SW 1271 (cell line): ENCODE results near the gene QRICH1.

Source experiments
- DNase-seq, 2 experiments: peaks; one replicate each; lab custom pipeline; 2025; lab: John Stamatoyannopoulos, UW

The QRICH1 gene

DNA sequence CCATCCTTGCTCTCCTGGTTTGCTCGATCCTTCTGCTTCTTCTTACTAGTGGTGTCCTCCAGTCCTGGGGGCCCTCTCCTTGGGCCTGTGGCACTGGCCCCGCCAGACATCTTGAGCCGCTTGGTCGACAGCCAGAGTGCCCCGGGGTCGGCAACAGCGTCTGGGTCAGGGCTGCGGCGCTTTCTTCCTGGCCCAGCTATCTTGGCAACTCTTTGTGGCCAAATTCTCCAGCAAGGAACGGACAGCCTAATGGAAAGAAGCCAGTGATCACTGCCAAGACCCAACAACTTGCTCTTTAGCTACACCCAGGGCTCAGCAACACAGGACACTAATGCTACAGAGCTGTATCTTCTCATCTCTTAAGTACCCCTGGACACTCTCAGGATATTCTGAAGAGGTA lies 25.2 kb upstream of the QRICH1 start:
- DNase-seq = no peak

DNA sequence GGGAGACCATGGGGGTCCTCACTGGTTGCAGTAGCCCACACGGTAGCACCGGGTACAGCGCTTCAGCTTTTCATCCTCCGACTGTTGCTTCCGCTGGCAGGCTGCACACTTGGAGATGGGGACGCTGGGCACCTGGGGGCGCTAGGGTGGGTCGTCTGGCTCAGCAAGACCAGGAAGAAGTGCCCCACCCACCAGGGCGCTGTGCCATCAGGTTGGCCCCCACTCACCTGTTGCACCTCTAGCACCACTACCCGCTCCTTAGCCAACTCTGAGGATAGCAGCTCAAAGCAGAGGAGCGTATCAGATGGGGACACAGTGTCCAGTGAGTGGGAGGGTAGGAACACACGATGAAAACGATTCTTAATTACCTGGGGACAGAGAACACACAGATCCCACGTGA lies 18.4 kb upstream of the QRICH1 start:
- DNase-seq = no peak

DNA sequence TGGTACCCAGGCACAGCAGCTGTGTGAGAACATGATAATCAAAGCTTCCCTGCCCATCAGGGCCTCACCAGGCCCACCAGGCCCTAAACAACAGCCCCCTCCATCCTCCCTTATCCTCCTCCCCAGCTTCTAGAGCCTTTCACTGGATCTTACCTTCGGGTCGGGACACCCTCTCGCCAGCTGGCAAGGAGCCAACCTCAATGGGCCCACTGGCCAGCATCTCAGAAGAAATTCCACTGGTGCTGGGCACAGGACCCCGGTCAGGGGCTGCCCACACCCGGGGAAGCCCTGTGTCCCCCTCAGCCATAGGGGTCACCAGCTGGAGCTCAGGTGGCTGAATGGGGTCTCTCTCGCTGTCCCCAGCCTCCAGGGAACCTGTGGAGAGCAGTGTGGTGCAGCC lies 17.5 kb upstream of the QRICH1 start:
- no peak for DNase-seq

DNA sequence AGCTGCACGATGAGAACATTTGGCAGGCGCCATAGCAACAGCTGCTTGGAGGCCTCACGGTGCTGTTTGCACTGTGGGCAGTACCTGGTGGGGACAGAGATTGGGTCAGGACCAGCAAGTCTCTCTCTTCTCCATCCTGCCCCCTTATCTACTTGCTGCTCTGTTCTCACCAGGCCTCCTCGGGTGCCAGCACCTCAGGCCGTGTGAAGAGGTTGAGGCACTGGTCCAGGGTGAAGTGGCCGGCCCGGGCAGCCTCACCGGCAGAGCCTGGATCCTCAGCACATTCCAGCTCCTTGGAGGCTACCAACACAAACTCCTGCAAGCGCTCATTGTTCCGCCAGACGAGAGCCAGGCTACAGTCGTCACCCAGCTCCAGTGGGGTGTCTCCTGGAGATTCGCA lies 16.9 kb upstream of the QRICH1 start:
- no peak for DNase-seq

DNA sequence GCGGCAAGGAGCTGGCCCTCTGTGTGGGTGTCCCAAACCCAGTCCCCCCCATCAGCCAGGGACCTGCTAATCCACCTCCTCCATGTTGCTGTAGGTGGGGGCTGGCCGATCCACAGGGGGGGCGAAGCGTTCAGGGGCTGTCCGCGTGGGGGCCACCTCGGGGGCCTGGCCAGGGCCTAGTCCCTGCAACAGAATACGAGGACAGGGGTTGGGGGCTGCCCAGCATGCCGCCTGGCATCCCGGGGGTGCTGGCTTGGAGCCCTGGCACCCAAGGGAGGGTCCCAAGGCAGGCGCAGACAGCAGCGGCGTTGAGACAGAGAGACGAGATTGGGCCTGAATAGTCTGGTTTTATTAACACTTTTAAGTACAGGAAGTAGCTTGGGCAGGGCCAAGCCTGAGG lies 14.5 kb upstream of the QRICH1 start:
- DNase-seq = no peak

DNA sequence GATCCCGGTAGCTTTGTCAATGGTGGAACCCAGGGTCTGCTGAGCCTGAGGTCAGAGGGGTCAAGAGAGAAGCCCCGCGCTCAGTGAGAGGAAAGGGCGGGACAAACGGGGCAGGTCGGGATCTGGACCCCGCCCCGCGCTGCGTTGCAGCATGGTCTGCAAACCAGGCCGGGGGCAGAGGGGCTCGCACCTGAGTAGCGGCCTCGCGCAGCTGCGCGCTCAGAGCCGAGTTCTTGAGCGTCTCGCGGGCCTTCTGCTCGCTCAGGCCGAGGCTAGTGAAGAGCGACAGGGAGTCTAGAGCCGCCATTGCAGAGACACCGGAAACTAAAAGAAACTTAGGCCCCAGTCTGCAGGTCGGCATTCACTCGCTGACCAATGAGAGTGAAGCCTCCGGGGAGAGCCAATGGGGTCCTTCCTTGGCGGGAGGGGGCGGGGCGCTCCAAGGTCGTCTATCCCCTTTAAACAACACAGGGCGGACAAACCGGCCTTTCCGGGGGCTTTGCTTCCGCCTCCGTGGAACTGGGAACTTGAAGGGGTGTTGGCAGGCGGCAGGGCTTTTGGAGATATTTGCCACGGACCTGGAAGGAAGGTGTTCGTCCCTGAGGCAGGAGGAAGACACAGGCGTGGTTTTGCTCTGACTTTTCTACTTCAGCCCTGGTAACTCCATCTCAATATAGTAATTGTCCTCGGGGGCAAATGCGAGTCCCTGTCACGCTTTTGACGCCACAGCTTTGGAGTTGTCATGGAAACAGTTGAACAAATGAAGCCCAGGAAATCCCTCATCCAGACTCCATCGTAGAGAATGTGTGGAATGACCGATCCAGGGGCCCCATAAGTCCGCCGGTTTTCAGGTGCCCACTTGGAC lies 10.8 kb upstream of the QRICH1 start, which contains the start of gene QARS1:
Gene QARS1 (minus strand): TSS at position 331 of the 865 bp plus-strand sequence. CDS start 24 bp downstream, at position 307.
- DNase-seq = peak; percentile 73 to 85

DNA sequence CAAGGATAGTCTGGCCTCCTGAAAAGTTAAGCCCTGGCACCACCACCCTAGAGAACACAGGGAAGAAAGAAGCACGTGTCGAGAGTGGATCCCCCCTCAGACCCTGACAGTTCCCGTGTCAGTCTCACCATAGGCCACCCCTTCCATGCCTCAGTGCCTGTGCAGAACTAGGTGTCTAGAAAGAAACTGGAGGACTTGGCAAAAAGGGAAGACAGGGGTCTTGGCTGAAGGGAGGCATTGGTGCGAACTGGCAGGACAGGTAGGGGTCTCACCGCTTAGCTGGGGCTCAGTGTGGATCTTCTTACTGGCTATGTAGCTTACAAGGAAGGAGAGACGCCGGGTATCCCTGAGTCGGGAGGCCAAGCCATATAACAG lies 10.2 kb upstream of the QRICH1 start:
- DNase-seq = no peak

DNA sequence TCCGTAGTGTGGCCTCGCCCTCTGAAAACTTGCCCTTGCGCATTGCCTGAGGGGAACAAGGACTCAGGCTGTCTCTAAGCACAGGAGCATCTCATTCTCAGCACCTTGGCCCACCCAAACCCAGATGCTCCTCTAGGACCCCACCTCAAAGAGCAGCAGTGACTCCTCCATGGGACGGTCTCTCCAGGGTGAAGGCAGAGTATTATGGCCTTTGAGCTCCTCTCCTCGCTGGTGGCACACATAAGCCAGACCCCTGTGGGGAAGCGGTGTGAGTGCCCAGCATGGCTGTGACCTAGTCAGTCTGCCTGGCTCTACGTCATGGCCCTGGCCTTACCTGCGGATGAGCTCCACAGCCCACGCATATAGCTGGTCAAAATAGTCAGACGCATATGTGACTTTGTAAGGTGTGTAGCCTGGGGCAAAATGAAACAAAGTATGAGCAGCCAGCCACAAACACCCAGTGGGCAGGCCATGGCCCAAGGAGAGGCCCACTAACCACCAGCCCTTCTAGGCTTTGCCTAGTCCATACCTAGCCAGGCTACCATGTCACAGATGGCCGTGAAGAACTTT lies 6.3 kb upstream of the QRICH1 start:
- no peak for DNase-seq

DNA sequence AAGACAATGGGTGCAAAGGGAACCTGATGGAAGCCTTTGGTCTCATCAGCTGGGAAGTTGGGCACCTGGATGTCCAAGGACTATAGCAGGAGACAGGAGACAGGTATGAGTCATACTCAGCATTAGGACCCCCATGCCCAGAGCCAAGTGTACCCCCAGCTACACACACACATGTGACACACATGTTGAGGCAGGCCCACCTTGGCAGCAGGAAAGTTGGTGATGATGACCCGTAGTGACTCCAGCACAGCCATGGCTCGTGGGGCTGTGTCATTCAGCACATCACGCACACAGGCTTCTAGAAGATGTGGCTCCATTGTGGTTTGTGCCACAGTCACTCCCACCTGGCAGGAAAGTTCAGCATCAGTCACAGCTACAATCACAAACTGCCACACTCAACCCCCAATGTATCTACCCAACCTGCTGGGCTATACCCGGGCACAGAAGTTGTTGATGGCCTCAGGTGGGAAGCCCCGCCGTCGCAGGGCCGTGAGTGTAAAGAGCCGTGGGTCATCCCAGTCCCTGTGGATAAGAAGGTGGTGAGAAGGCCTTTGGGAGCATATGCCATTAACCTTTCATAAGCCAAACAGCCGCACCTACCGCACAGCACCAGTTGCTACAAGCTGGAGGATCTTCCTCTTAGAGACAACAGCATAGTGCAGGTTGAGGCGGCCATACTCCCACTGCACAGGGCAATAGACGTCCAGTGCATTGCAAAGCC lies 5.2 kb upstream of the QRICH1 start:
- DNase-seq = no peak

DNA sequence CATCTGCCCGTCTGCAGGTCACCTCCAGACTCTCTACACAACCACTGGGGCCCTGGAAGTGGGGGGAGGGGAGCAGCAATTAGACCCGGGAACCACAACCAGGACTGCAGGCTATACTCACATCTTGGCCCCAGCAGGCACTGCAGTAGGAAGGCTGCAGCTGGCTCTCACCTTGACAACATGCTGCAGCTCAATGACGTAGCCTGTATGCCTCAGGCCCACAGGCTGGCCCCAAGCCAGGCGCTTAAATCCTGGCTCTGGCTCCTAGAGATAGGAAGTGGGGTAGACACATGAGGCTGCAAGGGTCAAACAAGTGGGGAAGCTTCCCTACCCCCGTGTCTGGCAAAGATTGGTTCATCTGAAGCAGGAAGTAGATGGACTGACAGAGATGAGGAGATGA lies 4.6 kb upstream of the QRICH1 start:
- DNase-seq = no peak

DNA sequence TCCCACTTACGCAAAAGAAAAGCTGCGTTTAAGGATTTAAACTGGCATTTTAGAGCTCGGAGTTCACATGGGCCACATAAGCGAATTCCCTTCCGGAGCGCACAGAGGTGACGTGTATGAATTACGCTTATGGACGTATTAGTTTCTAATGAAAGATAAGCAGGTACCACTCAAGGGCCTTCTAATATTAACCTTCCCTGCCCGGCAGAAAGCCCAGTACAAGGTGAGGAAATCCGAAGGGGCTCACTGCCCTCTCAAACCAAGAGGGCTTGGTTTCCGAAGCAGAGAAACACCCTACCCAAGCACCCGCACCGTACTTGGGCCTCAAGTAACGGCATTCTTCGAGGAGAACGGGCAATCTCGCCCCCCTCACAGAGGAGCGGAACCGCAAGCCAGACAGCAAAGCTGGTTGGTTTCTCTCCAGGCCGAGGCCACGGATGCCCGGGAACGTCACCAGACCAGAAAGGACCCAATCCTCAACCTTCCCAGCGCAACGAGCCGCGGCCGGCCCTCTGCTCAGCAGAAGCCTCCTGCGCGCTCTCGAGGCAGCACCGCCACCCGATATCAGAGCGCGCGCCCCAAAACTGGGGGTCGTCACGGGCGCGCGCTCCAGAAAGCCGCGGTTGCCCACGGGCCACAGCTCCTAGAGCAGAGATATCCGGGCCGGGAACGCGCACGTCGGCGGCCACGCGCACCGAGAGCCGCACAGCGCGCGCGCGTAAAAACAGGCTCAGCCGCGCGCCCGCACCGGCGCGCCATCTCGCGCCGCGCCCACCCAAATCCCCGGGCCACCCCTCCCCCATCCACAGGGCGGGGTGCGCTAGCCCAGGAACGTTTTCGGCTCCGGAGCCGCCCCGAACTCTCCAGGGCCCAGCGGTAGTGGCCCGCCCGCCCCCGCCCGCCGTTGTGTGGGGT lies 676 bp downstream of the QRICH1 start:
- peak; percentile 29 to 74 for DNase-seq

DNA sequence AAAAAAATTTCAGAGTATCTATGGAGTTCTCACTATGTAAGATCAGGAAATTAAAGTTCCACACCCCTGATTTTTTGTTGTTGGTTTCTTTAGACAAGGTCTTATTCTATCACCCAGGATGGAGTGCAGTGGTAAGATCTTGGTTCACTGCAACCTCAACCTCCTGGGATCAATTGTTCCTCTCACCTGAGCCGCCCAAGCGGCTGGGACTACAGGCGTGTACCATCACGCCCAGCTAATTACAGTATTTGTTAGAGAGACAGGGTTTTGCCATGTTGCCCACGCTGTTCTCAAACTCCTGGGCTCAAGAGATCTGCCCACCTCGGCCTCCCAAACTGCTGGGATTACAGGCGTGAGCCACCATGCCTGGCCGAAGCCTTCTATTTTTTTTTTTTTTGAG lies 12.4 kb downstream of the QRICH1 start:
- DNase-seq = no peak

DNA sequence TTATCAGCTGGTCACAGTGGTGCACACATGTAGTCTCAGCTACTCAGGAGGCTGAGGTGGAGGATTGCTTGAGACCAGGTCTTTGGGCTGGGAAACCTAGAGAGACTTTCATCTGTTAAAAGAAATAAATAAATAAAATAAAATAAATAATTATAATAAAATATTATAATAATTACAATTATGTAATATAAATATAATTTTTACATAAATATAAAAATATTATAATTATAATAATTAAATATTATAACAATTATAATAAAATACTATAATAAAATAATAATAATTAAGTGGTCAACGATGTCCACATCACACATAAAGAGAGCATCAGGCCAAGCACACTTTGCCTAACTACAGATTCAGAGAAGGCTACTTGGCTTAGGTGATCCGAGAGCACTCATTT lies 14.6 kb downstream of the QRICH1 start:
- no peak for DNase-seq

DNA sequence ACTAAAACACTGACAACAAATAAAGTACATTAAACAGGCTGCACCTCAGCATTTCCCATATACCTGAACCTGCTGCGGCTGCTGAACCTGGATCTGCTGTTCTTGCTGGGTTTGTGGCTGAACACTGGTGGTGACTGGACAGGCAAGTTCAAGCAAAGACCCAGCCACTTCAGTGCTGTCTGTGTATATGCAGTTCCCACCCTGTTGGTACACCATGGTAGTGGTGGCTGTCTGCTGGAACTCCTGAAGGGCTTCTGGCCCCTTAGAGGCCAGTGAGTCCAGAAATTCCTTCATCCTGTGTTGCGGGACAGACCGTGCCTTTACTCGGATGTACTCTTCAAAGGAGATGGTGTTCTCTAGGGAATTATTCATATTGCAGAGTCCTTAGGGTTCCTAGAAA lies 17.2 kb downstream of the QRICH1 start:
- no peak for DNase-seq

DNA sequence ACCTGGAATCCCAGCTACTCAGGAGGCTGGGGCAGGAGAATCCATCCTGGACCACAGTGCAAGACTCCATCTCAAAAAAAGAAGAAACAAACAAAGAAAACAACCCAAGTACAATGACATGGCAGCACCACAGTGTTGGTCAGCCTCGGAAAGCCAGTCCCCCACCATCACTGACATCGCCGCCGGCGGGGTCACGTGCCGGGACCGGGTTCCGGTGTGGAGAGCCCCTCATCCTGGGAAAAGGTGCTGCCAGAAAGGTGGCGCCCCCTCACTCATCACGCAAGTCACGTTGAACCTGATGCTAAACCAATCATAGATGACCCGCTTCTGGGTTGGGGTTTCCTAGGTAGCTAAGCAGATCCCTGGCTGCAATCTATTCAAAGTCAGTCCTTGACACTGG lies 17.8 kb downstream of the QRICH1 start:
- DNase-seq = no peak

DNA sequence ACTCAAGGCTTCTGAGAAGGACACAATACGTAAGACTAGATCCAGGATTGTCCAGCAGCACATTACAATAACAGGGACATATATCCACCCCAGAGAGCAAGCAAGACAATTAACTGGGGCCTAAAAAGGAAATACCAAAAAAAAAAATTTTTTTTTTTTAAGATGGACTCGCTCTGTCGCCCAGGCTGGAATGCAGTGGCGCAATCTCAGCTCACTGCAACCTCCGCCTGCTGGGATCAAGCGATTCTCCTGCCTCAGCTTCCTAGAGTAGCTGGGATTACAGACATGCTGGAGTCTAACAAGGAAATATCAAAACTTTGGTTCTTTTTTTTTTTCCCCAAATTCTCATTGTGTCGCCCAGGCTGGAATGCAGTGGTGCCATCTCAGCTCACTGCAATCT lies 35.9 kb downstream of the QRICH1 start:
- no peak for DNase-seq

DNA sequence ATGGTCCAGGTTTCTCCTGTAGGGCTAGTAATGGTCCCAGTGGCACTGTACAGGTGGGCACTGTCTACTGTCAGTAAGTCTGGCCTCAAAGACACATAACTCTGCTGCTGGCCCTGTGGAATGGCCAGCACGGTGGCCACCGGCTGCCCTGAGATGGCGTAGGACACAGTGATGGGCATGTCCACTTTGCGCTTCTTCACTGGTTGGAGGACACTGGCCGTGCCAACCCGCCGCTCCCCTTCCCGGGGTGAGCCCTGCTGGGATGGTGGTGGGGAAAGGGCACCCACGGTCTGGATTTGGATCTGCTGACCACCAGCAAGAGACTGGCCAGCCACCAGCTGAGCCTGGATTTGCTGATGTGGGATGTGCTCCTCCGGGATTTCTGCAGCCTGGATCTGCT lies 36.6 kb downstream of the QRICH1 start:
- DNase-seq = no peak

DNA sequence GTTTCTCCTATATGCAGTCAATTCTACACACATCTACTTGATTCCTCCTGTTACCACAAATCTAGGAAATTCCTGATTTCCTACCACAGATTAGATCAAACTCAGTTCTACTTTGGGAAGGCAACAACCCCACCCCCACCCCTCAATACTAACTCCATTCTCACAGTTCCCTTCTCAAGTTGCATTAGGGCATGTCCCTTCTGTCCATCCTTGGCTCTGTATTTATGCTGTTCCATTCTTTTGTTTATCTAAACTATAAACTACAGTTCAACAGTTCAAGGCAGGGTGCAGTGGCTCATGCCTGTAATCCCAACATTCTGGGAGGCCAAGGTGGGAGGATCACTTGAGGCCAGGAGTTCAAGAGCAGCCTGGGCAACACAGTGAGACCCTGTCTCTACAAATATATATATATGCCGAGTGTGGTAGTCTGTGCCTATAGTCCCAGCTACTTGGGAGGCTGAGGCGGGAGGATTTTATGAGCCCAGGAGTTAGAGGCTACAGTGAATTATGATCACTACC lies 39.5 kb downstream of the QRICH1 start:
- no peak for DNase-seq

DNA sequence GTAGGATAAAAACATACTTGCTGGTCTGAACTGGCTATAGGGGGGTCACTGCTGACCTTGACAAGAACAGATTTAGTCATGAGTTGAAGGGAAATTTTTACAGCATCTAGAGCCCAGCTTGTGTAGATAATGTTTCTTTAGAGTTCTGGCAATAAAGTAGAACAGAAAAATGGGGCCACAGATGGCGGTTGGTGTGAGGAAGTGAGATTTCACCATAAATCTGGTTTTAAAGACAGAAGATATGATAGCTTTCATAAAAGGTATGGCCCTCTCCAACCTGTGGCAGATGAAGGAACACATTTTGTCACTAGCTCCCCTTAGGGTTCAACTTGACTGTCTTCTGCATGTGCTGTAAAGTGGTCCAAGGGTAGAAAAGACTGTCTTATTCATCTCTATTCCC lies 40.3 kb downstream of the QRICH1 start:
- DNase-seq = no peak

DNA sequence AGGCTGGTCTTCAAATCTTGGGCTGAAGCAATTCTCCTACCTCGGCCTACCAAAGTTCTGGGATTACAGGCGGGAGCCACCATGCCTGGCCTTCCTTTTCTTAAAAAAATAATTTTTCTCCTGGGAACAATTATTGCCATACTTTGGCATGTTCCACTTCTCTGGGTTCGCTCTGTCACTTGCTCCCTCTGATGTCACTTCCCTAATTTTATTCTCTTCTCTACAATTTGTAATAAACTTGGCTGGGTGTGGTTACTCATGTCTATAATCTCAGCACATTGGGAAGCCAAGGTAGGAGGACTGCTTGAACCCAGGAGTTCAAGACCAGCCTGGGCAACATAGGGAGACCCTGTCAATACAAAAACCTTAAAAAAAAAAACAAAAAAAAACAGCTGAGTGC lies 58.6 kb downstream of the QRICH1 start:
- DNase-seq = no peak

DNA sequence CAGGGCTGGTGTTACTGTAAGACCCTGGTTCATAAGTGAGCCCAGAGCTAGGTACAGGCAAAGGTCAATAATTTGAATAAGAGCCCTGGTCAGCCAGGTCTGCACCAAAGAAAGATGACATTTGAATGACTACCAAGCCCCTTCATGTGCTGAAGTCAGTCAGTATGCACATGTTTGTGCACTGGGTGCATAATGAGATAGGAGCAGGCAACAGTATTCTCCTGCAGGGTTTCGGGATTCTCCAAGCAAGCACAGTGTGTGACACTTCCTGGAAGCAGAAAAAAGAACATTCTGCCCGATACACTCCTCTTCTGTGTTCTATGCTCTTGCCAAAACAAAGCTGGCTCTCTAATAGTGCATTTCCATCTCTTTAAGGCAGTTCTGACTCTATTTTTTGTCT lies 59.2 kb downstream of the QRICH1 start:
- no peak for DNase-seq
